Fibroblast of upper back skin (primary cell): ENCODE measurements around the gene CX3CL1.
A peak's percentile ranks its signal among the peaks of the same experiment; 100 is the strongest.
"Not testable (repeated sequence)": the region's sequence is repeated elsewhere in the genome, so short reads cannot be mapped to it uniquely, and the experiment has no call there.

Experiments used
- DNase-seq: peaks from one replicate; pipeline ENCODE4 v3.0.0-alpha.2; 2013

The CX3CL1 gene

DNA sequence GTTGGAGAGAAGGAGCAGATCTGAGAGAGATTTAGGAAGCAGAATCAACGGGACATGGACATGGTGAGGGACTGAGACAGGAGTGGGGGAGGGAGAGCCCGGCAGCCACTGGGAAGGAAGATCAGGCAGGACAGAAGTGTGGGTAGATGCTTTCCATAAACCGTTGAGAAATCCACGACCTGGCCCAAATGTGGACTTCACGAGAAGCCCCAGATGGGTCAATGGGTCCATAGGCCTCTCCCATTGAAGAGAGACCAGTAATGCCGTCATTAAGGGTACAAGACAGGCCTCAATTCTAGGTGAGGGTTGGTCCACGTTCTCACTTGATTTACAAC lies 14.2 kb upstream of the CX3CL1 start:
- DNase-seq: no peak

DNA sequence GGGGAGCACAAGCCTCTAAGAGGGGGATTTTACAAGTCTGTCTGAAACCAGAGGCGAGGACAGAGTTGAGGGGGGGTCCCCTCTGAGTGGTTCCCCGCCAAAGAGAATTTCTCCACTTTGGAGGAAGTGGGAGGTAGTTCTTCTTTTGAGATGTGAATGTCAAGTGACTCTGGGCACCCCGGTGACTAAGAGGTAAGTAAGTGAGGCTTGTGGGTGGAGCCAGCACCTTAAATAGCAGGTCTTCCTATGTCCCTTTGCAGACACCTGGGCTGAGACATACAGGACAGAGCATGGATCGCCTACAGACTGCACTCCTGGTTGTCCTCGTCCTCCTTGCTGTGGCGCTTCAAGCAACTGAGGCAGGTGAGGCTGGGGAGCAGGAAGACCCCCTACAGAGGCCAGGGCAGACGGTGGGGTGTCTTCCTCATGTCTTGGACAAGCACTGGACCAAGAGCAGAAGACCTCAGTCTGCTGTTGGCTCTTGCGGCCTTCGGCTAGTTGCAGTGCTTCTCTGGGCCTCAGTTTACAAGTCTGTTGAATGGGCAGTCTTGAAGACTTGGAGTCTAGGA lies 13.7 kb upstream of the CX3CL1 start, which contains the start of gene CCL22:
Gene CCL22, plus strand, starts transcription at position 257 of the 569 bp plus-strand sequence. Its CDS starts 34 bp downstream, at position 291.
- no peak for DNase-seq

DNA sequence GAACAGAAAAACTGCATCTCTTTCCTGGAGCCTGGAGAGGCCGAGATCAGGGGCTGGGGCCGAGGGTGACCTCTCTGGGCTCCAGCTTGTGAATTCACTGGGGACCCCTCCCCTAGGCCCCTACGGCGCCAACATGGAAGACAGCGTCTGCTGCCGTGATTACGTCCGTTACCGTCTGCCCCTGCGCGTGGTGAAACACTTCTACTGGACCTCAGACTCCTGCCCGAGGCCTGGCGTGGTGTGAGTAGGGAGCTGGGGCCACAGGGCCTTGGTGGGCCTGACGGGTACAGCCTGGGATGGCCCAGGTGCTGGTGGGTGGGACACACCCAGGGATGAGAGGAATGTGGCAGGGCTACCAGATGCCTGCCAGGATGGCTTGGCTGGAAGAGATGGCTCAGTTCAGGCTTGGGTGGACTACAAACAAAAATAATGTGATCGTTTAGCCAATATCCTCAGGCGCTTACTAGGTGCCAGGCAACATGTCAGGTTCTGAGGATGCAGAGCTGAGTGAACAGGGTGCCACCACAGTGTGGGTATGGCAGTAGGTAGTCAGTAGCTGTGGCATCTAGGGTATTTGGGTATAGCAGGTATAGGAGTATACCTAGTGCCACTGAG lies 11.9 kb upstream of the CX3CL1 start:
- DNase-seq: no peak

DNA sequence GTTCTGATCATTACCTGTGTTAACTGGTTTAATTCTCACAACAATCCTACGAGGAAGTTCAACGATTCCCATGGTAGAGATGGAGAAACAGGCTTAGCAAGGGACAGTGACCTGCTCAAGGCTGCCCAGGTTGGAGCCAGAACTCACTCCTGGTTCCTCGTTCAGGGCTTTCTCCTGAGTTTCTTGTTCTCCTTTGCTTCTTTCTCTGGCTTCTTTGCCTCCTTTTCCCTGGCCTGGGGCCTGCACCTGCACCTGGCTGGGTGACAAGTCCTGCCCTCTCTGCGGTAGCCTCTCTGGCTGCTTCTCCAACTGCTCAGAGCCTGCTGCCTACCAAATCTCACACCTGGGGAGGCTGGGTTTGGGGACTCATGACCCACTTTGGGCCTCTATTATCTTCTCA lies 10.9 kb upstream of the CX3CL1 start:
- DNase-seq: no peak

DNA sequence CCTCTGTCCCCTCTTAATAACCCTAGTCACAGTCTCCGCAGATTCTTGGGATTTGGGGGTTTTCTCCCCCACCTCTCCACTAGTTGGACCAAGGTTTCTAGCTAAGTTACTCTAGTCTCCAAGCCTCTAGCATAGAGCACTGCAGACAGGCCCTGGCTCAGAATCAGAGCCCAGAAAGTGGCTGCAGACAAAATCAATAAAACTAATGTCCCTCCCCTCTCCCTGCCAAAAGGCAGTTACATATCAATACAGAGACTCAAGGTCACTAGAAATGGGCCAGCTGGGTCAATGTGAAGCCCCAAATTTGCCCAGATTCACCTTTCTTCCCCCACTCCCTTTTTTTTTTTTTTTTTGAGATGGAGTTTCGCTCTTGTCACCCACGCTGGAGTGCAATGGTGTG lies 8.1 kb upstream of the CX3CL1 start:
- DNase-seq: no peak

DNA sequence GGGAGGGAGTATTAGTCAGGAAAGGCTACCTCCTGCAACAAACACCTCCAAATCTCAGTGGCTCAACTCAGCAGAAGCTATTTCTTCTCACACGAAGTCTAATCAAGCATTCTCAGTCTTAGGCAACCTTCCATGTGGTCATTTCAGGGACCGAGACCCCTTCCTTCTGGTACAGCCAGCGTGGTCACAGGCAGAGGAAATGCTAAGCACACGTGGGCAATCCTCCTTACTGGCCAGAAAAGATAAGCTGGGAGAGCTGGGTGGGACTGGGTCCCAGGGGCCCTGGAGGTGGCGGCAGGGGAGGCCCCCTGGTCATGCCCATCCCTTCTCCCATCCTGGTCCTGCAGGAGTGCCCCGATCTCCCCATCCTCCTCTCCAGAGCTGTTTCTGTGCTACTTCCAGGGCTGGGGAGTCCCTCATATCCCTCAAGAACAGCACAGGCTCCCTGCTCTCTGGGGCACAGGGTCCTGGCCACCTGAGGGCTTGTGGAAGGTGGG lies 5.7 kb upstream of the CX3CL1 start:
- DNase-seq: no peak

DNA sequence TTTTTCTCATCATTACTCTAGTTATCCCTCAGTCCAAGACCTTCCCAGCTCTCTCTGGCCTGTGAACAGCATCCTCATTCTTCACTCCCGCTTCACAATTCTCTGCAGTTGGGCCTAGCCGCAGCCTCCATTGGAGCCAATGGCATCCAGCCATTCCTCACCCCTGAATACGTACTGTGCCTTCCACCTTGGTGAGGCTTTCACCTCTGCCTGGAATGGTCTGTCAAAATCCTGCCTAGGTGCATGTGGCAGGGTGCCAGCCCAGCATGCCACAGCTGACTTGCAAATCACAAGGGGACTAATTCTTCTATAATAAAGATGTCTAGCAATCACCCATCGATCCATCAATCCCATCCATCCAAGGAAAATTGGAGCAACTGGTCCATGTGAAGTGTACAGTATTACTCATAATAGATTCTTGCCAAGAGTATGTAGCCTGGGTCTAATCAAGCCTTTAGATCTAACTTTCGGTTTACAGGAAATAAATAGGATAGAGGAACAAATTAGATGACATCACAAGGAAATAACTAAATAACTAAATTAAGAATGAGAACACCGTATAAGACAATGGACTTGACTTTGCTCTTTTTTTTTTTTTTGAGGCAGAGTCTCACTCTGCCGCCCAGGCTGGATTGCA lies 5.1 kb upstream of the CX3CL1 start:
- DNase-seq: no peak

DNA sequence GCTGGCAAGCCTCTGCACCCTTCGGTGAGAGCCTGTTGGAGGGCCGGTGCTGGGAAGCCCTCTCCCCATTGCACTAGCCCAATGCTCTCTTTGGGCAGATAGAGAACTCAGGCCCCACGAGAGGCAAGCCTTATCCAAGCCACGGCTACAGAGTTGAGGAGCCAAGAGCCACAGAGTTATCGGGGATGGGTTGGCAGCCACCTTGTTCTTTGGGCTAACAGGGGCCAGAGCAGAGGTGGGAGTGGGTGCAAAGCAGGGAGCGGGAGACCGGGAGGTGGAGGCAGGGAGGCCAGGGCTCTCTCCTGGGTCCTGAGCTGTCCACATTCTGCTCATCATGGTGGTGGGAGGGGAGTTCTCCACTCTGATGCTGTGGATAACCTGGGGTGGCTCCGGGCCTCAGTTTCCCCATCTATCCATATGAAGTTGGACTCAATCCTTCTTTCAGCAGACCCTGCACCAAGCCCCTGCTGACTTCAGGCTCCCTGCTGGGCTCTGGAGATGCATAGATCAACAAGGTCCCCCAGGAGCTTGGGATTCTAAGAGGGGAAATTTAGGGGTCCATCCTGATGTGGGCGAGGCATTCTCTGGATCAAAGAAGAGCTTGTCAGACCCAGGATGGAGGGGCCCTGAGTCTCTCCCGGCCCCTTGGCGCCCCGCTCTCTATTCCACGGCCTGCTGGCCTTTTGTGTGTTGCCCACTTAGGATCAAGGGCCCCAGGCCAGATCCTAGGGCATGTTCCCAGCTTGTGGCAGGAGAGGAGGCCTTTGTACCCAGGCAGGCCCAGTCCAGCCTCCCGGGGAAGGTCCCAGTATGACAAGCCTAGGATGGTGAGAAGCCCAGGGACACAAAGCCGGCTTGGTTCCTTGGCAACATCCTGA lies 557 bp upstream of the CX3CL1 start:
- no peak for DNase-seq

DNA sequence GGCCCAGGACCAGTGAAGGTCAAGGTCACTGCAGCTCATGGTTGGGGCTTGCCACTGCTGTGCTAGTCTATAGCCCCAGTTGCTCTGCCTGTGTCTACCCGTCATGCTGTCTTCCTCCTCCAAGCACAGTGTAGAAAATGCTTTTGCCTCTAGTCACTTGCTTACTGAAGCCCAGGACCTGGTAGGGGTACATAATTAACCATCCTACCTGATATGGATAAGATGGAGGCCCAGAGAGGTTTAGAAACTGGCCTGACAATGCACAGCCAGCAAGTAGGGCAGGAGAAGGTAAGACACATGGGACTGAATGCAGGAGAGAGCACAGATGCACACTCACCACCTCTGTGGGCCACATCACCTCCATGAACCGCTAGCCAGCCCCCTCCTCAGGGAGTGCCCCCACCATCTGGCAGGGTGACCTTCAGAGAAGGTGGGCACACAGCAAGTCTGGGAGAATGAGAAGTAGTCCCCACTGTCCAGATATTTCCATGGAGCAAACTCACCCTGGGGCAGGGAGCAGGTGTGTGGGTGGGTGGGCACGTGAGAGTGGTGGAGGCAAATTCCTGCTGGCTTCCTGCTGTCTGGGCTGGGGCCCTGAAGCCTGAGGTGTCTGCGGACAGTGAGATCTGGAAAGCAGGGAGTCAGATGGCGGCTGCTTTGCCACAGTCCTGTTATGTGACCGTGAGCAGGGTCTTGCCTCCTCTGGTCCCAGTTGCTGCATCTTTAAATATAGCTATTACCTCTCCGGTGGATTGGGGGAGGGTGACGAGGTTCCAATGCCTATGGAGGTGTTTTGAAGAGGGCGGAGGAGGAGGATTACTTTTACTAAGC lies 1.0 kb downstream of the CX3CL1 start:
- no peak for DNase-seq

DNA sequence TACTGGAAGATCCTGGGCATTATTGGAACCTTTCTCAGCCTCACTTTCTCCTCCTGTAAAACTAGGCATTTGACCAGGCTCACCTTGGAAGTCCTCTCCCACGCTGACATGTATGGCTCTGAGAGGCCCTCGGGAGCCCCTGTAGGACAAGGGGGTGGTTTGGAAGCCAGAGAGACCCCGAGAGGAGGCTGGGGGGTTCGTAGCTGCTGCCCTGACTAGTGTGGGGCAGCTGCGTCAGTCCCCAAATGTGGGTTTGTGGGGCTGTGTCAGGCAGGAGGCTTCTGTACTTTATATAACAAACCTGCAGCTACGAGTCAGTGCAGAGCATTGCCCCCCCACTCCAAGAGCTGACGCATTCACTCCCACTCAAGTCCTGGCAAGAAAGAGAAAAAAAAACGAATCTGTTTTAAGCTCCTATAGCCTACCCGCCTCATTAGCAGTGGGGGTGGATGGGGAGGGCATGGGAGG lies 1.8 kb downstream of the CX3CL1 start:
- DNase-seq: no peak

DNA sequence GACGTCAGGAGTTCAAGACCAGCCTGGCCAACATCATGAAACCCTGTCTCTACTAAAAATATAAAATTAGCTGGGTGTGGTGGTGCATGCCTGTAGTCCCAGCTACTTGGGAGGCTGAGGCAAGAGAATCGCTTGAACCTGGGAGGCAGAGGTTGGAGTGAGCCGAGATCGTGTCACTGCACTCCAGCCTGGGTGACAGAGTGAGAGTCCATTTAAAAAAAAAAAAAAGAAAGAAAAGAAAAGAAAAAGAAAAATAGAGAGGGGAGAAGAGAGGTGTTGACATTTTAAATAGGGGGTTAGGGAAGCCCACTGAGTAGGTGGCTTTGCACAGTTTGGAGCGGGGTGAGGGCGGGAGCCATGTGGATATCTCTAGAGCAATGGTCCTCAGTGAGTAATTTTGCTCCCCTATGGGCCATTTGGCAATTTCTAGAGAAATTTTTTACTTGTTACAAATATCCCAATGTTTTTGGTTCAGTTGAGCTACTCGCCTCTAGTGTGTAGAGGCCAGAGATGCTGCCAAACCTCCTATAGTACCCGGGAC lies 2.7 kb downstream of the CX3CL1 start:
- not testable (repeated sequence) for DNase-seq

DNA sequence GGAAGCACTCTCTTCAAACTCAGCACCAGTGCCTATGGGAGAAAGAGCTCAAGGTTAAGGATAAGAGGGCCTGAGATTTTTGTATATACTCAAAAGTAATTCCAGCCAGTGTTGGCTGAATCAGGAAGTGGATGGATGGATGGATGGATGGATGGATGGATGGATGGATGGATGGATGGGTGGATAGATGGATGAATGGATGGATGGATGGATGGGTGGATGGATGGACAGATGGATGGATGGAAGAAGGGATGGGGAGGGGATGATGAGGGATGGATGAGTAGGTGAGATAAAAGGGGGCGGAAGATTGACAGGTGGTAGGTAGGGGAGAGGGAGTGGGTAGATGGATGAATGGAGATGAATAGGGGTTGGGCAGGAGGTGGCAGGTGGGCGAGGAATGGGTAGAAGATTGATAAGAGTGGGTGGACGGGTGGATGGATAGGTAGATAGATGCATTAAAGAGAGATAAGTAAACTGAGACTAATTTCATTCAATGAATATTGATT lies 4.1 kb downstream of the CX3CL1 start:
- DNase-seq: no peak

DNA sequence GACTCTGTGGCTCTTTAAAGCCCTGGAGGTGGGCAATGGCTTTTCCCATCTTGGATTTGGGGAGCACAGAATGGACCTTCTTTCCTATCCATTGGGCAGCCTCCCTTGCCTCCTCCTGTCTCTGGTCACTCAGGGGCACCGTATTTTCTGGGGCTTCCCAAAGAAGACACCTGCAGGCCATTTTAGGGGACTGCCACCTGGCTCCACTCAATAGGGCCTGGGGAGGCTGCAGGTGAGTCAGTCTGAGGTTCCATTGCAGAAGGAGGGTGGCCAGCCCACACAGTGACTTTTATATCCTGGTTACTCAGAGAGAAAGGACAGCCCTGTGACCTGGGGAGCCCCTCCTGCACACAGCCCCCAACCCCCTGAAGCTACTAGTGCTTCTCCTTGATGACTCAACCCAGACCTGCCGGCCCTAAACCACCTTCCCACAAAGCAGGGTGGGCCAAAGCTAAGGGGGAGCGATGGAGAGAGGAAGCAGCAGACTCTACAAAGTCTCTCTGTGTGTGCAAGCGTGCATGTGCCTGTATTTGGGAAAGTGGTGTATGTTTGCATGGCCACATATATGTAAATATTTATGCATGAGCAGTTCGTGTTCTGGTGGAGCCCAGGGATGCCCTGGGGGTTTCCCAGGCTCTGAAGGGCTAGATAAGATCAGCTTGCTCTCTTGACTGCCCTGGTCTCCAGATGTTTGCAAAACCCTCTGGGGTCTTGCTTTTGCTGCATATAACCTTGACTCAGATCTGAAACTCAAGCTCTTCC lies 5.0 kb downstream of the CX3CL1 start:
- no peak for DNase-seq

DNA sequence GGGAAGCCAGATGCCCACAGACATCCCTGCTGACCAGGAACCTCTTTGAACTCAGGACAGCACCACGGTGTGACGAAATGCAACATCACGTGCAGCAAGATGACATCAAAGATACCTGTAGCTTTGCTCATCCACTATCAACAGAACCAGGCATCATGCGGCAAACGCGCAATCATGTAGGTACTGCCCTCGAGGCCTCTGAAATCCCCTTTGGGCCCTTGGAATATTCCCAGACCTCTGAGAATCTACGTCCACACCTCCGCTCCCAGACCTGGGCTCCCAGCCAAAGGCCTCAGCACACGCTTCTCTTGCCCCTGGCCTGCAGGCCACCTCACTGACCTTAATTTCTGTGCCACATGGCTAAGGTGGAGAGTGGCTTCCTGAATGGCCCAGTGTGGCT lies 7.3 kb downstream of the CX3CL1 start:
- no peak for DNase-seq

DNA sequence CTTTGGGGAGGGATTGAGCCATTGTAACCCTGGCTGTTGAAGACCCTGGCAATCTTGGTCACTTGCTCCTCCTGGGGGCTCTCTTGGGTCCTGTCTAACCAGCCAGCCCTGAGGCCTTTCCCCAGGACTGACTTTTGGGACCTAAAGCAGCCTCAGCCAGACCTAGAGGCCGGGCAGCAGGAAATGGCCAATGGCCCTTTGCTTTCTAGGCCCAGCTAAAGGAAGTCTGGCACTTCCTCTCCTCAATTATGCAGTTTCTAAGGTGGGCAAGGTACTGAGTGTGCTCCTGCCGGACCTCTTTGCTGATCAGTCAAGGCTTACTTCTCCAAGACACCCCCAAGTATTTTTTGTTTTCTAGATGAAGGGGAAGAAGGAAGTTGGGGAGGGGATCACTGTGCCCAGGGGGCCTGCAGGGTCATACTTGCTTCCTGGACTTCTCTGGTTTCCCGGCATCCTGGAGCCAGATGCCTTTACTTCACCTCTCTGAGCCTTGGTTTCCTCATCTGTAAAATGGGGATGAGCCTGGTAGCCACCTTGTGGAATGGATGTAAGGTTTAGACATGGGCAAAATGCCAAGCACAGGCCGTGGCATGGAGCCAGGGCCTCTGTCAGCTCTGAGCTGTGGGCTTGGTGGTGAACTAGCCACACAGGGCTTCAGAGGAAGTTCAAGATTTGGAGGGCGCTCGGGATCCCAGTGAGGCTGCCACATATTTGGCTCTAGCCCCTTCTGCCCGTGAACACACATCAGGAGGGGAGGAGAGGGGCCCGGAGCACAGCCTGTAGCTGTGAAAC lies 8.6 kb downstream of the CX3CL1 start:
- peak; percentile 17 for DNase-seq

DNA sequence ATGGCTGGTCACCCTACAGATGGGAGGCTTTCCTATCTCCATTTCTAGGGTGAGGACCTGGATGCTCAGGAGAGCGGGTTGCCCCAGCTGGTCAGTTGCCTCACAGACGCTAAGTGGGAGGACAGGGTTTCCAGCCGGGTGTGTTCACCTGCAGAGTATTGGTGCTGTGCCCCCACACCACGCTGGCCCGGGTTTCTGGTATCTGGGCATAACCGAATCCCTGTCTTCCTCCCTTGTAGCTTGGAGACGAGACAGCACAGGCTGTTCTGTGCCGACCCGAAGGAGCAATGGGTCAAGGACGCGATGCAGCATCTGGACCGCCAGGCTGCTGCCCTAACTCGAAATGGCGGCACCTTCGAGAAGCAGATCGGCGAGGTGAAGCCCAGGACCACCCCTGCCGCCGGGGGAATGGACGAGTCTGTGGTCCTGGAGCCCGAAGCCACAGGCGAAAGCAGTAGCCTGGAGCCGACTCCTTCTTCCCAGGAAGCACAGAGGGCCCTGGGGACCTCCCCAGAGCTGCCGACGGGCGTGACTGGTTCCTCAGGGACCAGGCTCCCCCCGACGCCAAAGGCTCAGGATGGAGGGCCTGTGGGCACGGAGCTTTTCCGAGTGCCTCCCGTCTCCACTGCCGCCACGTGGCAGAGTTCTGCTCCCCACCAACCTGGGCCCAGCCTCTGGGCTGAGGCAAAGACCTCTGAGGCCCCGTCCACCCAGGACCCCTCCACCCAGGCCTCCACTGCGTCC lies 9.7 kb downstream of the CX3CL1 start:
- DNase-seq: no peak

DNA sequence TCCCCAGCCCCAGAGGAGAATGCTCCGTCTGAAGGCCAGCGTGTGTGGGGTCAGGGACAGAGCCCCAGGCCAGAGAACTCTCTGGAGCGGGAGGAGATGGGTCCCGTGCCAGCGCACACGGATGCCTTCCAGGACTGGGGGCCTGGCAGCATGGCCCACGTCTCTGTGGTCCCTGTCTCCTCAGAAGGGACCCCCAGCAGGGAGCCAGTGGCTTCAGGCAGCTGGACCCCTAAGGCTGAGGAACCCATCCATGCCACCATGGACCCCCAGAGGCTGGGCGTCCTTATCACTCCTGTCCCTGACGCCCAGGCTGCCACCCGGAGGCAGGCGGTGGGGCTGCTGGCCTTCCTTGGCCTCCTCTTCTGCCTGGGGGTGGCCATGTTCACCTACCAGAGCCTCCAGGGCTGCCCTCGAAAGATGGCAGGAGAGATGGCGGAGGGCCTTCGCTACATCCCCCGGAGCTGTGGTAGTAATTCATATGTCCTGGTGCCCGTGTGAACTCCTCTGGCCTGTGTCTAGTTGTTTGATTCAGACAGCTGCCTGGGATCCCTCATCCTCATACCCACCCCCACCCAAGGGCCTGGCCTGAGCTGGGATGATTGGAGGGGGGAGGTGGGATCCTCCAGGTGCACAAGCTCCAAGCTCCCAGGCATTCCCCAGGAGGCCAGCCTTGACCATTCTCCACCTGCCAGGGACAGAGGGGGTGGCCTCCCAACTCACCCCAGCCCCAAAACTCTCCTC lies 10.4 kb downstream of the CX3CL1 start:
- DNase-seq: no peak
